ENCODE results near the gene CPA4.

The CPA4 gene

DNA sequence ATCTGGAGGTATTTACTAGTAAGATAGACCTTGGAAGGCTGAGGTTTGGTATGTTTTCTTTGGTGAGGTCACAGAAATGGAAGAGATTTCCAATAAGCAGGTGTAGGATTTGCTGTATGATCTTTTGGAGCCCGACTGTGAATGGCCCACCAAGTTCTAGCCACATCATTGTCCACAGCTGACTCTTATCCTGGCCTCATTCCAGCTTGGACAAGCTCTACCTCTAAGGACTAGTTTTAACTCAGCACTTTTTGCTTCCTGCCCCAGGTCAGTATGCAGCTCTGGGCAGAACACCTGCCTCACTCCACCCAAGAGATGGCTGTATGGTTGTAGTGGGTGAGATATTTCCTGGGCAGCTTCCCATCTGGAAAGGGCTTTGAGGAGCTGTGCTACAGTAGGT lies 6.1 kb upstream of the CPA4 start:
- Histone ChIP-seq H3K27ac (replicated peaks) (no peak overlapping the region), H3K27me3 (ENCODE audit: insufficient read depth, poor library complexity, severe bottlenecking) (no peaks in the 10 kb centered on the region), H3K4me3 (replicated peaks; ENCODE audit: insufficient read depth, low read length) (no peak overlapping the region)
- no peak for DNase-seq (ENCODE audit: low read depth in 1 of 2, low spot score in 1 of 2)
- TF ChIP-seq SPI1 (IDR thresholded peaks at IDR 0.05; ENCODE audit: borderline replicate concordance, low read depth) (no peak), POLR2AphosphoS5 (IDR thresholded peaks at IDR 0.05; ENCODE audit: low read depth) (no peak), CTCF (IDR thresholded peaks at IDR 0.05; ENCODE audit: insufficient read depth, low read length) (no peak), GABPA (IDR thresholded peaks at IDR 0.05; ENCODE audit: low read depth) (no peak)
- TF ChIP-seq, protein P1, sequence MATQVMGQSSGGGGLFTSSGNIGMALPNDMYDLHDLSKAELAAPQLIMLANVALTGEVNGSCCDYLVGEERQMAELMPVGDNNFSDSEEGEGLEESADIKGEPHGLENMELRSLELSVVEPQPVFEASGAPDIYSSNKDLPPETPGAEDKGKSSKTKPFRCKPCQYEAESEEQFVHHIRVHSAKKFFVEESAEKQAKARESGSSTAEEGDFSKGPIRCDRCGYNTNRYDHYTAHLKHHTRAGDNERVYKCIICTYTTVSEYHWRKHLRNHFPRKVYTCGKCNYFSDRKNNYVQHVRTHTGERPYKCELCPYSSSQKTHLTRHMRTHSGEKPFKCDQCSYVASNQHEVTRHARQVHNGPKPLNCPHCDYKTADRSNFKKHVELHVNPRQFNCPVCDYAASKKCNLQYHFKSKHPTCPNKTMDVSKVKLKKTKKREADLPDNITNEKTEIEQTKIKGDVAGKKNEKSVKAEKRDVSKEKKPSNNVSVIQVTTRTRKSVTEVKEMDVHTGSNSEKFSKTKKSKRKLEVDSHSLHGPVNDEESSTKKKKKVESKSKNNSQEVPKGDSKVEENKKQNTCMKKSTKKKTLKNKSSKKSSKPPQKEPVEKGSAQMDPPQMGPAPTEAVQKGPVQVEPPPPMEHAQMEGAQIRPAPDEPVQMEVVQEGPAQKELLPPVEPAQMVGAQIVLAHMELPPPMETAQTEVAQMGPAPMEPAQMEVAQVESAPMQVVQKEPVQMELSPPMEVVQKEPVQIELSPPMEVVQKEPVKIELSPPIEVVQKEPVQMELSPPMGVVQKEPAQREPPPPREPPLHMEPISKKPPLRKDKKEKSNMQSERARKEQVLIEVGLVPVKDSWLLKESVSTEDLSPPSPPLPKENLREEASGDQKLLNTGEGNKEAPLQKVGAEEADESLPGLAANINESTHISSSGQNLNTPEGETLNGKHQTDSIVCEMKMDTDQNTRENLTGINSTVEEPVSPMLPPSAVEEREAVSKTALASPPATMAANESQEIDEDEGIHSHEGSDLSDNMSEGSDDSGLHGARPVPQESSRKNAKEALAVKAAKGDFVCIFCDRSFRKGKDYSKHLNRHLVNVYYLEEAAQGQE (IDR thresholded peaks at IDR 0.05; ENCODE audit: insufficient replicate concordance, low read depth), result no peak

DNA sequence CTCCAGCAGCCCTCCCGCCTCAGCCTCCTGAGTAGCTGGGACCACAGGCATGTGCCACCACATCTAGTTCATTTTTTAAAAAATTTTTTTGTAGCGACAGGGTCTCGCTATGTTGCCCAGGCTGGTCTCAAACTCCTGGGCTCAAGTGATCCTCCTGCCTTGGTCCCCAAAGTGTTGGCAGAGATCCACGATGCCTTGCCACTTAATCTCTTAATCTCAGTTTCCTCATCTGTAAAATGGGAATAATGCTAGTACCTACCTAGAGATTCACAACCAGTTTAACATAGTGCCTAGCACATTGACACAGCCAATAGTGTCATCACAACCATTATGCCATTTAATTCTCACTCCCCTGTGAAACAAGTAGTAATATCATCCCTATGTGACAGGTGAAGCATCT lies 4.8 kb upstream of the CPA4 start:
- TF ChIP-seq POLR2AphosphoS5 (IDR thresholded peaks at IDR 0.05; ENCODE audit: low read depth) (no peak), SPI1 (IDR thresholded peaks at IDR 0.05; ENCODE audit: borderline replicate concordance, low read depth) (no peak), CTCF (IDR thresholded peaks at IDR 0.05; ENCODE audit: insufficient read depth, low read length) (no peak), GABPA (IDR thresholded peaks at IDR 0.05; ENCODE audit: low read depth) (no peak)
- TF ChIP-seq, protein P1 (IDR thresholded peaks at IDR 0.05; ENCODE audit: insufficient replicate concordance, low read depth), result no peak
- no peak overlapping the region for H3K27ac ChIP-seq (replicated peaks)

GRCh38 chr7:130288829-130289228 lies 4.1 kb upstream of the CPA4 start:
- no peak overlapping the region for H3K4me3 ChIP-seq (replicated peaks; ENCODE audit: insufficient read depth, low read length)
- H3K27ac ChIP-seq (replicated peaks), result no peak overlapping the region
- DNase-seq (ENCODE audit: low read depth in 1 of 2, low spot score in 1 of 2), result no peak
- H3K27me3 ChIP-seq (ENCODE audit: insufficient read depth, poor library complexity, severe bottlenecking), result no peaks in the 10 kb centered on the region
- TF ChIP-seq SPI1 (IDR thresholded peaks at IDR 0.05; ENCODE audit: borderline replicate concordance, low read depth), result no peak

More for the DNA sequence above, 4.8 kb upstream of the CPA4 start:
- no peak for DNase-seq (ENCODE audit: low read depth in 1 of 2, low spot score in 1 of 2)
- no peaks in the 10 kb centered on the region for H3K27me3 ChIP-seq (ENCODE audit: insufficient read depth, poor library complexity, severe bottlenecking)
- no peak overlapping the region for H3K4me3 ChIP-seq (replicated peaks; ENCODE audit: insufficient read depth, low read length)

- no peak for DNase-seq (ENCODE audit: low read depth in 1 of 2, low spot score in 1 of 2)
- no peak overlapping the region for H3K27ac ChIP-seq (replicated peaks)
- no peak overlapping the region for H3K4me3 ChIP-seq (replicated peaks; ENCODE audit: insufficient read depth, low read length)
- no peaks in the 10 kb centered on the region for H3K27me3 ChIP-seq (ENCODE audit: insufficient read depth, poor library complexity, severe bottlenecking)
- no peak for TF ChIP-seq SPI1 (IDR thresholded peaks at IDR 0.05; ENCODE audit: borderline replicate concordance, low read depth)
- no peak for TF ChIP-seq CTCF (IDR thresholded peaks at IDR 0.05; ENCODE audit: insufficient read depth, low read length)
Measured at GRCh38 chr7:130289478-130289877, 3.5 kb upstream of the CPA4 start.
